ENCODE data around the gene HELLS.
"Not testable (repeated sequence)": the region's sequence is repeated elsewhere in the genome, so short reads cannot be mapped to it uniquely, and the experiment has no call there.

The HELLS gene

DNA sequence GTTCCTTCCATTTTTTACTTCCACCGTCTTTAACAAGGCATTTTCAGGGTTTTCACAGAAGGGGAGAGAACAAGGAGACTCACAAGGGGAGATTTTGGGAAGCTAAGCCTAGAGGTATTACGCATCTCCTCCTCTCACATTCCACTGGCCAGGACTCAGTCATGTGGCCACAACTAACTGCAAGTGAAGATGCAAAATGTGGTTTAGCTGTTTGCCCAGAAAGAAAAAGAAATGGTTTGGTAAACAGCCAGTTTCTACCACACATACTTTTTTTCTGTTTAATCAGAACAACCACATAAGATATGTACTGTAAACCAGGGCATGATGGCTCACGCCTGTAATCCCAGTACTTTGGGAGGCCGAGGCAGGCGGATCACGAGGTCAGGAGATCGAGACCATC is 21.4 kb upstream of the HELLS start:
- Histone ChIP-seq H4K8ac (ENCODE audit: low read depth, low read length) (no peak overlapping the region), H3K27ac (ENCODE audit: low read depth, low read length) (no peak overlapping the region), H3K27me3 (ENCODE audit: insufficient read depth, low read length, poor library complexity) (no peaks in the 10 kb centered on the region), H3K79me1 (ENCODE audit: low read length) (no peaks in the 10 kb centered on the region), H3K79me2 (ENCODE audit: control insufficient read depth, insufficient read depth, low read length) (no peaks in the 10 kb centered on the region), H3K4me2 (ENCODE audit: low read length) (no peak overlapping the region), H3K56ac (ENCODE audit: low read length) (no peak overlapping the region), H2BK120ac (ENCODE audit: low read depth, low read length) (no peak overlapping the region), H3K23ac (ENCODE audit: low read length) (no peak overlapping the region), H3K4ac (ENCODE audit: low read depth, low read length) (no peak overlapping the region), H2AK5ac (ENCODE audit: low read length) (no peak overlapping the region), H3K4me3 (ENCODE audit: low read length) (no peak overlapping the region), H3K4me1 (ENCODE audit: control insufficient read depth, low read depth, low read length) (no peaks in the 10 kb centered on the region), H2BK15ac (replicated peaks; ENCODE audit: low read depth) (no peak overlapping the region), H2BK5ac (ENCODE audit: low read length) (no peak overlapping the region), H3K18ac (ENCODE audit: low read length) (no peak overlapping the region), H4K5ac (ENCODE audit: low read length) (no peak overlapping the region), H3K9ac (ENCODE audit: low read length) (no peak overlapping the region), H3K36me3 (ENCODE audit: control insufficient read depth, insufficient read depth, low read length) (no peaks in the 10 kb centered on the region)
- DNase-seq: peak; percentile 10
- no CpG with 5 or more reads among the region's 7 CpGs for WGBS (ENCODE audit: extremely low coverage, insufficient coverage, low lambda C conversion rate)

DNA sequence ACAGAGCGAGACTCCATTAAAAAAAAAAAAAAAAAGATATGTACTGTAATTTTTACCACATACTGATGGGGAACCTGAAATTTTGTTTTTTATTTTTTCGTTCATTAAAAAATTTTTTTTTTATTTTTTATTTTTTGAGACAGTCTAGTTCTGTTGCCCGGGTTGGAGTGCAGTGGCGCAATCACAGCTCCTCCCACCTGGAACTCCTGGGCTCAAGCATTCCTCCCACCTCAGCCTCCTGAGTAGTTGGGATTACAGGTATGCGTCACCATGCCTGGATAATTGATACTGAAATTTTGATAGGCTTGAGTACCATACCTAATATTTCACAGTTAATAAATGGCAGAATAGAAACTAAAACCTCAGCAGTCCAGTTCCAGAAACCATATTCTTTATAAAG is 20.9 kb upstream of the HELLS start:
- Histone ChIP-seq H3K4me1 (ENCODE audit: control insufficient read depth, low read depth, low read length) (no peaks in the 10 kb centered on the region), H3K4ac (ENCODE audit: low read depth, low read length) (no peak overlapping the region), H3K27me3 (ENCODE audit: insufficient read depth, low read length, poor library complexity) (no peaks in the 10 kb centered on the region), H2AK5ac (ENCODE audit: low read length) (no peak overlapping the region), H3K36me3 (ENCODE audit: control insufficient read depth, insufficient read depth, low read length) (no peaks in the 10 kb centered on the region), H3K9ac (ENCODE audit: low read length) (no peak overlapping the region), H3K4me2 (ENCODE audit: low read length) (no peak overlapping the region), H3K79me2 (ENCODE audit: control insufficient read depth, insufficient read depth, low read length) (no peaks in the 10 kb centered on the region), H4K8ac (ENCODE audit: low read depth, low read length) (no peak overlapping the region), H2BK120ac (ENCODE audit: low read depth, low read length) (no peak overlapping the region), H3K56ac (ENCODE audit: low read length) (no peak overlapping the region), H2BK5ac (ENCODE audit: low read length) (no peak overlapping the region), H3K4me3 (ENCODE audit: low read length) (no peak overlapping the region), H3K27ac (ENCODE audit: low read depth, low read length) (no peak overlapping the region), H4K5ac (ENCODE audit: low read length) (no peak overlapping the region), H2BK15ac (replicated peaks; ENCODE audit: low read depth) (no peak overlapping the region), H3K23ac (ENCODE audit: low read length) (no peak overlapping the region), H3K79me1 (ENCODE audit: low read length) (no peaks in the 10 kb centered on the region), H3K18ac (ENCODE audit: low read length) (no peak overlapping the region)
- DNase-seq: no peak
- WGBS (ENCODE audit: extremely low coverage, insufficient coverage, low lambda C conversion rate): no CpG with 5 or more reads among the region's 5 CpGs

DNA sequence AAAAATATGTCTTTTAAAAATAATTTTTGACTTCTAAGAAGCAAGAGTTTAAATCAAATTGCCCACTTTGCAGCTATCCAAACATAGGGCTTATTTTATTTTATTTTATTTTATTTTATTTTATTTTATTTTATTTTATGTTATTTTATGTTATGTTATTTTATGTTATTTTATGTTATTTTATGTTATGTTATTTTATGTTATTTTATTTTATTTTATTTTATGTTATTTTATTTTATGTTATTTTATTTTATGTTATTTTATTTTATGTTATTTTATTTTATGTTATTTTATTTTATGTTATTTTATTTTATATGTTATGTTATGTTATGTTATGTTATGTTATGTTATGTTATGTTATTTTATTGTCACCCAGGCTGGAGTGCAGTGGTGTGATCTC is 14.0 kb upstream of the HELLS start:
- H3K18ac ChIP-seq (ENCODE audit: low read length); H3K4me1 ChIP-seq (ENCODE audit: control insufficient read depth, low read depth, low read length); H3K56ac ChIP-seq (ENCODE audit: low read length); H3K79me1 ChIP-seq (ENCODE audit: low read length); H4K8ac ChIP-seq (ENCODE audit: low read depth, low read length); H2BK120ac ChIP-seq (ENCODE audit: low read depth, low read length); H3K4me2 ChIP-seq (ENCODE audit: low read length); H3K4ac ChIP-seq (ENCODE audit: low read depth, low read length); H3K36me3 ChIP-seq (ENCODE audit: control insufficient read depth, insufficient read depth, low read length); H3K23ac ChIP-seq (ENCODE audit: low read length); H3K79me2 ChIP-seq (ENCODE audit: control insufficient read depth, insufficient read depth, low read length); H2BK15ac ChIP-seq (replicated peaks; ENCODE audit: low read depth); H3K27me3 ChIP-seq (ENCODE audit: insufficient read depth, low read length, poor library complexity); DNase-seq; H3K9ac ChIP-seq (ENCODE audit: low read length); H3K4me3 ChIP-seq (ENCODE audit: low read length); H3K27ac ChIP-seq (ENCODE audit: low read depth, low read length); H2BK5ac ChIP-seq (ENCODE audit: low read length); H2AK5ac ChIP-seq (ENCODE audit: low read length); H4K5ac ChIP-seq (ENCODE audit: low read length): not testable (repeated sequence)

DNA sequence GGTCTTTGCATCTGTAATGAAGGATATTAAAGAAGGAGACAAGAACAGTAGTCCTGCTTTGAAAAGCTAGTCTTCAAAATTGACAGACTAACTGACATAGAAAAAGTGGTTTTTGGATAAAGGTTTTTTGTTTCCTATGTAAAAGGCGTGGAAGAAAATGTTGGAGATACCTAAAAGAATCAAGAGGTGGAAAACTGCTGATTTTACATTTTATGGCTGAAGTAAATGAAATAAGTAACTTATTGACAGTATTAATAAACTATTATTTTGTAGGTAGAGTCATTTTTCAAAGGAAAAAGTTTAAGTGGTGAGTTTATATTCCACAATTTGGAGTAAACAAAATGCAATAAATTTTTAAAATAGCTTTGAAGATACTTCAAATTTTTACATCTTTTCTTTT is 12.6 kb upstream of the HELLS start:
- Histone ChIP-seq H2AK5ac (ENCODE audit: low read length) (no peak overlapping the region), H3K4ac (ENCODE audit: low read depth, low read length) (no peak overlapping the region), H3K4me3 (ENCODE audit: low read length) (no peak overlapping the region), H4K5ac (ENCODE audit: low read length) (no peak overlapping the region), H4K8ac (ENCODE audit: low read depth, low read length) (no peak overlapping the region), H3K18ac (ENCODE audit: low read length) (no peak overlapping the region), H3K79me2 (ENCODE audit: control insufficient read depth, insufficient read depth, low read length) (no peaks in the 10 kb centered on the region), H3K23ac (ENCODE audit: low read length) (no peak overlapping the region), H3K36me3 (ENCODE audit: control insufficient read depth, insufficient read depth, low read length) (no peaks in the 10 kb centered on the region), H3K9ac (ENCODE audit: low read length) (no peak overlapping the region), H3K27ac (ENCODE audit: low read depth, low read length) (no peak overlapping the region), H3K56ac (ENCODE audit: low read length) (no peak overlapping the region), H3K27me3 (ENCODE audit: insufficient read depth, low read length, poor library complexity) (no peaks in the 10 kb centered on the region), H3K4me1 (ENCODE audit: control insufficient read depth, low read depth, low read length) (no peaks in the 10 kb centered on the region), H3K4me2 (ENCODE audit: low read length) (no peak overlapping the region), H3K79me1 (ENCODE audit: low read length) (no peaks in the 10 kb centered on the region), H2BK15ac (replicated peaks; ENCODE audit: low read depth) (no peak overlapping the region), H2BK5ac (ENCODE audit: low read length) (no peak overlapping the region), H2BK120ac (ENCODE audit: low read depth, low read length) (no peak overlapping the region)
- no peak for DNase-seq
- no CpG with 5 or more reads among the region's 1 CpG for WGBS (ENCODE audit: extremely low coverage, insufficient coverage, low lambda C conversion rate)

DNA sequence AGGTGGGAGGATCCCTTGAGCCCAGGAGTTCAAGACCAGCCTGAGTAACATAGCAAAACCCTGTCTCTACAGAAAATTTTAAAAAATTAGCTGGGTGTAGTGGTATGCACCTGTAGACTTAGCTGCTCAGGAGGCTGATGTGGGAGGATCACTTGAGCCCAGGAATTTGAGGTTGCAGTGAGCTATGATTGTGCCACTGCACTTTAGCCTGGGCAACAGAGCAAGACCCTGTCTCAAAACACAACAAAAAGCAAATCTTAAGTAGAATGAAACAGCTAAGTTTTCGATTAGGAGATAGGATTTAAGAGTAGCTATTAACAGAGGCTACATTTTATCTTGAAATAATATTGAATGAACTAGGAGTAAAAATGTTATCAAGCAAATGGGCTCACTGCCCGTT is 3.3 kb upstream of the HELLS start:
- not testable (repeated sequence) for H3K4me2 ChIP-seq (ENCODE audit: low read length); H3K36me3 ChIP-seq (ENCODE audit: control insufficient read depth, insufficient read depth, low read length); H3K9ac ChIP-seq (ENCODE audit: low read length); H3K27me3 ChIP-seq (ENCODE audit: insufficient read depth, low read length, poor library complexity); H3K4me3 ChIP-seq (ENCODE audit: low read length); H3K27ac ChIP-seq (ENCODE audit: low read depth, low read length); H2AK5ac ChIP-seq (ENCODE audit: low read length); H4K5ac ChIP-seq (ENCODE audit: low read length); H3K56ac ChIP-seq (ENCODE audit: low read length); H3K79me1 ChIP-seq (ENCODE audit: low read length); DNase-seq; H2BK15ac ChIP-seq (replicated peaks; ENCODE audit: low read depth); H3K18ac ChIP-seq (ENCODE audit: low read length); H4K8ac ChIP-seq (ENCODE audit: low read depth, low read length); H3K4me1 ChIP-seq (ENCODE audit: control insufficient read depth, low read depth, low read length); H2BK5ac ChIP-seq (ENCODE audit: low read length); H2BK120ac ChIP-seq (ENCODE audit: low read depth, low read length); H3K4ac ChIP-seq (ENCODE audit: low read depth, low read length); H3K23ac ChIP-seq (ENCODE audit: low read length)
- H3K79me2 ChIP-seq (ENCODE audit: control insufficient read depth, insufficient read depth, low read length): peaks cover 16% of the 10 kb centered on the region
- WGBS (ENCODE audit: extremely low coverage, insufficient coverage, low lambda C conversion rate): no CpG with 5 or more reads among the region's 2 CpGs

DNA sequence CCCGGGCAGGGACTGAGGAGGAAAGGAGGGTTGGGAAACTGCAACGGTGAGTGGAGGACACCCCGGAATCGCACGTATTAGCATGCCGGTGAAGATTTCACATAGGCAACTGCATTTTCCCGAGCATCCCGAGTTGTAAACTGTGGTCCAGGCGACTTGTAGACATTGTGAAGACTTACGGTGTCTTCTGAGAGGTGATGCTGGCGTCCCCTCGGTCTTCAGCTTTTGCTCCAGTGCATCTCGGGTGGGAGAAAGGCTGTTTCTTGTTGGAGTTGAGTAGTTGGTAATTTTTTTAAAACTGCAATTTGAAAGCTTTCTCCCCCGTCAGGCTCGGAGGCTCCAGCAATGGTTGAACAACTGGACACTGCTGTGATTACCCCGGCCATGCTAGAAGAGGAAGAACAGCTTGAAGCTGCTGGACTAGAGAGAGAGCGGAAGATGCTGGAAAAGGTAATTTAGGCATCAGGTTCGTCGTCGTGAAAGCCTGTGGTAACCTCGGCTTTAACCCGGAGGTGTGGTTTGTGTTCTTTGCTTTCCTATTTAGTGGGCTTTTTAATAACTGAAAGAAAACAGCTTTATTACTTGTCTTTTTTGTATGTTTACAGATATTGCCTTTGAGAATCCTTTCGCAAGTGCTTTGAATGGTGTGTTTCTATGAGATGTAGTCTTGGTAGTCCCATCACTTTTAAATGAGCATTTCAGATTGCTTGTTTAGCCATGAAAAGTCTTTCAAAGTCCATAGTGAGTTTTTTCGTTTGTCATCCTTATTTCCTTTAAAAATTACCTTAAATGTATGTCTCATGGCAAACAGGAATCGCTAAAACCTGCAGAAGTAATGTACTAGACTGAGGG is 687 bp downstream of the HELLS start:
- peak overlapping the region; percentile 66 for H3K4me2 ChIP-seq (ENCODE audit: low read length)
- peak overlapping the region; percentile 80 for H3K4me3 ChIP-seq (ENCODE audit: low read length)
- H3K56ac ChIP-seq (ENCODE audit: low read length): peak overlapping the region; percentile 98
- peaks cover 38% of the 10 kb centered on the region for H3K79me2 ChIP-seq (ENCODE audit: control insufficient read depth, insufficient read depth, low read length)
- no peaks in the 10 kb centered on the region for H3K79me1 ChIP-seq (ENCODE audit: low read length)
- H3K23ac ChIP-seq (ENCODE audit: low read length): peak overlapping the region; percentile 32
- H3K27me3 ChIP-seq (ENCODE audit: insufficient read depth, low read length, poor library complexity): no peaks in the 10 kb centered on the region
- H3K4ac ChIP-seq (ENCODE audit: low read depth, low read length): no peak overlapping the region
- no peaks in the 10 kb centered on the region for H3K4me1 ChIP-seq (ENCODE audit: control insufficient read depth, low read depth, low read length)
- peak; percentile 44 for DNase-seq
- H3K27ac ChIP-seq (ENCODE audit: low read depth, low read length): peak overlapping the region; percentile 93
- no peak overlapping the region for H2AK5ac ChIP-seq (ENCODE audit: low read length)
- WGBS (ENCODE audit: extremely low coverage, insufficient coverage, low lambda C conversion rate): no CpG with 5 or more reads among the region's 25 CpGs
- H3K18ac ChIP-seq (ENCODE audit: low read length): peak overlapping the region; percentile 98
- no peak overlapping the region for H2BK15ac ChIP-seq (replicated peaks; ENCODE audit: low read depth)
- H4K5ac ChIP-seq (ENCODE audit: low read length): no peak overlapping the region
- no peaks in the 10 kb centered on the region for H3K36me3 ChIP-seq (ENCODE audit: control insufficient read depth, insufficient read depth, low read length)
- no peak overlapping the region for H4K8ac ChIP-seq (ENCODE audit: low read depth, low read length)
- peak overlapping the region; percentile 14 for H2BK5ac ChIP-seq (ENCODE audit: low read length)
- no peak overlapping the region for H2BK120ac ChIP-seq (ENCODE audit: low read depth, low read length)
- H3K9ac ChIP-seq (ENCODE audit: low read length): peak overlapping the region; percentile 90

Data from mesendoderm (in vitro differentiated cells).